CD4-positive, alpha-beta T cell treated with Interferon alpha-2 for 1 hour (primary cell): ENCODE results near the gene AGT.

Source experiments
- DNase-seq, 2 donors: peaks; one replicate each; pipeline ENCODE4 v3.0.0-alpha.2; 2020 to 2022

AGT gene

DNA sequence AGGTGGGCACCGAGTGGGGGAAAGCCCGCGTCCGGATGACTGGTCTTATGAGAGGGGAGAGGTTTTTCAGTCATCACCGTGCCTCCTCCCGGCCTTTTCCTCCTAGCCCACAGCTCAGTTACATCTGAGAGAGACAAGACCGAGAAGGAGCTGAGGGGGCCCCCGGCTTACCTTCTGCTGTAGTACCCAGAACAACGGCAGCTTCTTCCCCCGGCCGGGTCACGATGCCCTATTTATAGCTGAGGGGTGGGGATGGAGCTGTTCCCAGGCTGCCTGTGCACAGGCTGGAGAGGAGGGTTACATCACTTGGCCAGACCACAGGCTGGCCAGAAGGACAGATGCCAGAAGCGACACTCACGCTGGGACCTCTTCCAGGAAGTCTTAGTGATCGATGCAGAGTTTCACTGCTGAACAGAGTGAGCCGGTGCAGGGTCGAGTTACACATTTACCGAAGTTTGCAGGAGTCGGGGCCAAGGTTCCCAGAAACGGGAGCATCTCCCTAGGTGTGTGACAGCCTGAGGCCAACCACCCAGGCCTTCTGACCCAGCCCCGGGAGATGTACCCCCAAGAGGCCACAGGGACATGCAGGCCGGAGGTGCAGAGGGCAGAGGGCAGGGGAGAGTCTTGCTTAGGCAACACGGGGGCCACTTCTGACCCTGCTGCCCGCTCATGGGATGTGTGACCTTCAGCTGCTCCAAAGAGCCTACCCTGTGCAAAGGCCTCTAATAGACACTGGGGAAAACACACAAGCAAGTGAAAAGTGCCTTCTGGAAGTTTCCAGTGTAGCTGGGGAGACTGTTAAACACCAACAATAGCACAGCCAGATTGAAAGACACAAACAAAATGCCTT, at the start of gene AGT:
TSS of gene AGT (minus strand) at position 208 of the 850 bp plus-strand sequence. CDS start 3,299 bp downstream, outside the sequence.
- no peak for DNase-seq

DNA sequence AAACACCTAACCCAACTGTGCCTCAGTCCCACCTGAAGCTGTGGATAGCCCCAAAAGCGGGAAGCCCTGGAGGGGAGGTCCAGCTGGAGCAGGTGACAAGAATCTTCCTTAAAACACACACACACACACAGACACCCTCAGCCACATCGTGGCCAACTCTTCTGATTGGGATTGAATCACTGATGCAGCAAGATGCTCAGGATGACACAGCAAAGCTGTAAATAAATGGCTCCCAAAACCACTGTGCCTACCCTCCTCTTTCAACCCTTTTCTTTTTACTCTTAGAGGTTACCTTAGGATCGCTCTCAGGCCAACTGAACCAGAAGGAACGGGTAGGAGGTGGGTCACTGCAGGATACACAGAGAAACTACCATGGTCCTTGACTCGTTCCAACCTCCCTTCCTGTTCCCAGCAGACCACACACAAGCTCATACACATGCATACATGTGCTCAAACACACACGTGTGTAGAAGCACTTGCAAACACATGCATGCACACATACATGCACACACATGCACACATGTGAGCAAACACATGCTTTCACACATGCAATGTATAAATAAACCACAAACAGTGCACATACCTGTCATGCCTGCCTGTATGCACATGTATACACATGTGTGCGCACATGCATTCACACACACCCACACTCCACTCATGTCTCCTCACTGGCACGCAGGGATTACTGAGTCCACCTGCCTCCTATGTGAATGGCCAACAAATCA, 47.7 kb upstream of the AGT start:
- DNase-seq = no peak

DNA sequence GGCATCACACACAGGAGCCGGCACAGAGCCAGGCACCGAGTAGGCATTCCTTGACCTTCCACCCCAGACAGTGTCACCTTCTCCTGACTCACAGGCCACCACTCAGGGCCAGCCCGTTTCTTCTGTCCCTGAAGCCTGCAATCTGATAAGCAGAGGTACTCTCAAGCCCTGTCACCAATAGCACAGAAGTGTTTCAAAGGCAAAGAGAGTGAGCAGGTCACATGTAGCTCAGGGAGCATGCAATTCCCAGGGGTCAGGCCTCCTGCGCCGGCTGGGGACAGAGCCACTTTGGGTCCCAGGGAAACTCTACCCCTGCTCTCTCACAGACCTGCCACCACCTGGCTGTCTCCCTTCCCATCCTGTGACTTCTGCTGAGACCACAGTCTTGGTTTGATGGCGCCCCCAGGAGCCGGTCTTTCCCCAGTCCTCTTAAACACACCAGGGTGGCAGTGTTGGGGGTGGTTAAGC, 46.5 kb upstream of the AGT start:
- no peak for DNase-seq

DNA sequence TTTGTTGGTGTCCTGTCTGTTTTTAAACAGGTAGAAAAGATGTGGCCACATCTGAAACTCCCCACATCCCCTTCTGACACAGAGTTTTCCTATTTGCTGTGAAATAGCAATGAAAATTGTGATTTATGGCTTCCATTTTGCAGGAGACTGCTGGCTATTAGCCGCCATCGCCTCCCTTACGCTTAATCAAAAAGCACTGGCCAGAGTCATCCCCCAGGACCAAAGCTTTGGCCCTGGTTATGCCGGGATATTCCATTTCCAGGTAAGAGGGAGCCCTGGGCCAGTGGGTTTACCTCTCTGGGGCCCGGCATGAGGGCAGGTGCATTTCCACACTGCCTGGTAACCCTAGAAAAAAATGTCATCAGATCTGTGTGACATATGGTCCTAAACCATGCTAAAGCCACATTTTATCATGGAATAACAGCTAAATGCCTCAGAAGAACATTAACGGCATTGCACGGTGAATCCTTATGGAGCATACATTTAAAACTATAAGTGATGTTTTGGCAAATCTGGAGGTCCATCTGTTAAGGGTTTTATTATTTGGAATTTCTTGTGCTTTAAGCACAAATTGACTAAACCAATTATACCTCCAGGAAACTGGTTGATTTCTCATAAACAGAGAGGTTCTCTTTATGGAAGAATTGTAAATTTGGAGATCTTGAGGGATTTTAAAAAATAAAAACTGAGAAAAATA, 45.6 kb upstream of the AGT start:
- DNase-seq = no peak

DNA sequence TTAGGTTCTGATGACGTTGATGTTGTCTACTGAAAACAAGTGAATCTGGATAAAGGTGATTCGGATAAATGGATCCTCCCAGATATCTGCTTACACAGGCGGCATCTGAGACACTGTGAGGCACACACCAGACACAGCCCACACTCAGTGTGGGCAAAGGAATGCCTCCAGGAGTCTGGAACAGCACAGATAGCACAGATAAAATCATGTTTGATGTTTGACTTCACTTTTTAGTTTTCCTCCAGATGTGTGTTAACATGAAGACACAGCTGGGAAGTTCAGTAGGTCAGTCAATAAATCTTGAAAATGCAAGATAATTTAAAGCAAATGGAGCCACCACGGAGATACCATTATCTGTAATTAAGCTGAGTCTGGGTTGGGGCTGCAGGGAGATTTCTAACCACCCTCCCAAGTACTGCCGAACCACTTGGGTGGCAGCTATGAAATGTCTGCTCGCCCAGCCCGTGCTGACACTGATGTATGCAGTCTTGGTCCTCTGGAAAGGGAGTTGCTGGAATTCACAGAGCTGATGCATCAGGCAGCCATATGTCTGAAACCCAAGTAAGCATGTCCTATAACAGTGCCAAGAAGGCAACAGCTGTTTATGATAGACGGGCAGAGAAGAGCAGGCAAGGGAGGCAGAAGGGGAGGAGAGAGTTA, 44.9 kb upstream of the AGT start:
- no peak for DNase-seq

DNA sequence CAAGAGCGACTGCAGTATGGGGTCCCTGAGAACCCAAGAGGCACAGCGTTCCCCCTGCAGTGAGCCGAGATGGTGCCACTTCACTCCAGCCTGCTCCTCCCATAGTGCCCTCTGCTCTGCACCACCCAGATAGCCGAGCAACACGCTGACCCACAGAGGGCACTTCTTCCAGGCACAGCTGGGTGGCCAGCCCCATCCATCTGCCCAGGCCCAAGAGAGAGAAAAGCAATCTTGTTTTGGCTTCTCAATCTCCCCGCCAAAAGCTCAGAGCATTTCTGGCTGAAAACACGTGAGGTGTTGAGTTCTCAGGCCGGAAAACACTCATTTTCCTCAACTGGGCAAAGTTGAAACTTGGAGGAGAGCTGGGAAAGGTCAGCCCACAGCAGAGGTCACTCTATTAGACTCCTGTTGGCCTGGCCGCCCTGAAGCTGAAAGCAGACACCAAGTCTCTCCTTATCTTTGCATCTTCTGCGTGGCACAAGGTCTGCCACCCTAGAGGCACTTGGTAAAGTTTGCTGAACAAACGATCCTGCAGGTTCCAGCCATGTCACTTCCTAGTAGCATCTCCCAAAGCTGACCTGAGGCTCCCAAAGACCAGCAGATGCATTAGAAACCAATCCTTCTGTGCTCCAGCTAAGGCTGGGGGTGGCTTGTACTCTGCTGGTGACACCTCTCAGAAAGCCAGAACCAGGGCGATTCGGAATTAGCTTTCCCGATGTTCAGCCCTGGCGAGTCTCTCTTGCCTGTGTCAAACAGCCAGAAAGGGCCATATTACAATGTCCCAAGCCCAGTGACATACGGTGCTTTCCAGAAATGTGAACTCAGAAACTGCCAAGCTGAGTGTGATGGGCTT, 44.2 kb upstream of the AGT start:
- no peak for DNase-seq

GRCh38 chr1:230754796-230755195, 40.9 kb upstream of the AGT start:
- no peak for DNase-seq

DNA sequence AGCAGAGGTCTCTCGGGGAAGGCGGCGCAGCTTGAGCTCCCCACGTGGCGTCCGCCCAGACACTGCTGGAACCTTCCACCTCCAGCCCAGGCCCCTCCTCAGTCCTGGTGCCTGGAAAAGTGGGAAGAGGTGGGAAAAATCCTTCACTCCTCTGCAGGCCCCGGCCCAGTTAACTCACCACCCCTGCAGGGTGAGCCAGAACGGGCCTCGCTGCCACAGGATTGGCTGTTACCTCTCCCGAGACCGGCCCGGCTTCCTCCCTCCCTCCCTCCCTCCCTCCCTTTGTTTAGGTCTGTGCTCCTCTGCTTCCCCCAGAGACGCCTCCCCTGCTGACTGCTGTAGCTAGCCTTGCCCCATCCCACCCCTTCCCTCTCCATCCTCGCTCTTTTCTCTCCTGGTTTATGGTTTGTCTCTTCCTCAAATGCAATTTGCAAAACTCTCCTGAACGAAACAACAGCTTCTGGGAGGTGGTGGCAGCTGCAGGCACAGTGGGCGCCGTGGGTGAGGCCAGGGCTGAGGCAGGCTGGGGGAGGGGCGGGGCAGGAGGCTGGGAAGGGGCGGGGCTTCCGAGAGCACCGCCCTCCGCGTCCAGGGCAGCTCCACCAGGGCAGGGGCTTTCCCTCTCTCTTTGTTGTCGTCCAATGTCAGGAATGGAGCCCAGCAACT, 39.8 kb upstream of the AGT start:
- peak in 1 of 2 donors; percentile 47 for DNase-seq

- DNase-seq = no peak
Observed at GRCh38 chr1:230753191-230753585, 39.3 kb upstream of the AGT start.

GRCh38 chr1:230752407-230752806, 38.5 kb upstream of the AGT start:
- DNase-seq = no peak

DNA sequence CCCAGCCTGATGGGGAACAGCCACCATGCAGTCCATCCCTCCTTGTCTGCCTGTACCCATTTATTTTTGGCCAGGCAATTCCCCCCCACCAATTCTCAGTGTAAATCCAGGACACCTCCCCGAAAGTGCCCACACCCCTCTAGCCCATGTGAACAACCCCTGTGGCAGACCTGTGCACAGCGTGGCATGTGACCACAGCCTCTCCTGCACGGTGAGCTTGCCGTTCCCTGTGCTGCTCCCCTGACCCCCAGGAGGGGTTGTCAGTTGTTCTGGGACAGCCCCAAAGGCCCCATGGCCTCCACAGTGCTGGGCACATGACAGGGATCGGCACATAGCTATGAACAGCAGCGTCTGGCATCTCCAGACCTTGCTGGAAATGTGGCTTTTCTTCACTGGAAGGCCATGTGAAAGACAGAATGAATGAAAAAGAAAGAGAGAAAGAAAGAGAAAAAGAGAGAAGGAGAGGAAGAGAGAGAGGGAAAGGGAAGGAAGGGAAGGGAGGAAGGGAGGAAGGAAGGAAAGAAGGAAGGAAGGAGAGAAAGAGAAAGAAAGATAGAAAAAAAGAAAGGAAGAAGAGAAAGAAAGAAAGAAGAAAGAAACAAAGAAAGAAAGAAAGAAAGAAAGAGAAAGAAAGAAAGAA, 37.2 kb upstream of the AGT start:
- DNase-seq = no peak

GRCh38 chr1:230750576-230750975, 36.7 kb upstream of the AGT start:
- DNase-seq = no peak

GRCh38 chr1:230749635-230750034, 35.7 kb upstream of the AGT start:
- no peak for DNase-seq

- no peak for DNase-seq
Observed at GRCh38 chr1:230749150-230749549, 35.2 kb upstream of the AGT start.

- DNase-seq = no peak
Observed at GRCh38 chr1:230747890-230748800, 34.2 kb upstream of the AGT start.

DNA sequence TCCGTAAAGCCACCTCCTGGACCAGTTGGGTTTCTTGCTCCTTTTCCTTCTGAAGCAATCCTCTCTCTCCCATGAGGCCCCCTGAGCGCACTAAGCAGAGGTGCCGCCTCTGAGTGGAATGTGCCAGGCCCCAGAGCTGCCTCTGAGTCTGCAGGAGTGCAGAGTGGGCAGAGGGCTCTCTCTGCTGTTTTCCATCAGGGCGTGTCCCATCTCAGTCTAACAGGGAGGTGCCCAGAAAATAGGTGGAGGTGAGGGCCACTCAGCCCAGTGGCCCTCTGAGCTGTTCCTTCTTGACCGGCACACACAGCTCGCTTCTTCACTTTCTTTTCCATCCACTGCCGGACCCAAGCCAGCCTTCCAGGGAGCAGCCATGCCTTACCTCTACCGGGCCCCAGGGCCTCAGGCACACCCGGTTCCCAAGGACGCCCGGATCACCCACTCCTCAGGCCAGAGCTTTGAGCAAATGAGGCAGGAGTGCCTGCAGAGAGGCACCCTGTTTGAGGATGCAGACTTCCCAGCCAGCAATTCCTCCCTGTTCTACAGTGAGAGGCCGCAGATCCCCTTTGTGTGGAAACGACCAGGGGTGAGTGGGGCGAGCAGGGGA, 33.3 kb upstream of the AGT start, which contains the start of gene CAPN9:
TSS of gene CAPN9 (plus strand) at position 262 of the 604 bp plus-strand sequence. CDS start at position 371, 109 bp downstream.
- no peak for DNase-seq

DNA sequence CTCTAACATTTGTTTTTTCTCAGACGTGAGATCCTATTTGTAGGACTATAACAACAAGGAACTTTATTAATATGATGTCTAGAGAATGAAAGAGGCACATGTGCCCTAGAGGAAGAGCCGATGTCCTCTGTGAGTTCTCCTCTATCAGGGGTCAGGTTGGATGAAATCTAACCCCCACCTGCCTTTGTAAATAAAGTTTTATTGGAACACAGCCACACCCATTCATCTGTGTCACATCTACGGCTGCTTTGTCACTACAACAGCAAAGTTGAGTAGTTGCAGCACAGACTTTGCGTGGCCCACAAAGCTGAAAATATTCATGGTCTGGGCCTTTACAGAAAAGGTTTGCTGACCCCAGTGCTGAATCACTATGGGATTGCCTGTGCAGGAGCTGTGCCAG, 32.7 kb upstream of the AGT start:
- DNase-seq = no peak

GRCh38 chr1:230745071-230745470, 31.1 kb upstream of the AGT start:
- no peak for DNase-seq

GRCh38 chr1:230744382-230744781, 30.5 kb upstream of the AGT start:
- no peak for DNase-seq
